ENCODE measurements around the gene ELF1.

DNA sequence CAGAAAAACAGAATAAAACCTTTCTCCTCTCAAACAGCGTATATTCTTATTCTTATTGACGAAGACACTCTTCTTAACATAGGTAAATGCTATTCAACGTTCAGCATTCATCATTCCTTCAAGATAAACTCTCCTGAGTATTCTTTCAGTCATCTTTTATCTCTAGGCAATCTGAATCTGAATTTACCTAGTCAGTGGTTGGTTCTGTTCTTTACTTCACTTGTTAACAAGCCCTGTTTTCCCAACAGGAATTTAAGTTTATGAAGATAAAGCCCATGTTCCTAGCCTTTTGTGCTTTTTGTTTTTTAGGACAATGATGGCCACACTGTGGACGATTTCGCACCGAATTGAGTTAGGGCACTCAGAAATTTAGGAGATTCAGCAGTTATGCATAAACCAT, 3.2 kb downstream of the ELF1 start:
- no peak for TF ChIP-seq CTCF (conservative IDR thresholded peaks at IDR 0.05; ENCODE audit: low read depth in 2 of 2)
- TF ChIP-seq EZH2 (IDR thresholded peaks at IDR 0.05; ENCODE audit: low read depth, unreplicated experiment), result no peak
- TF ChIP-seq, protein P1, sequence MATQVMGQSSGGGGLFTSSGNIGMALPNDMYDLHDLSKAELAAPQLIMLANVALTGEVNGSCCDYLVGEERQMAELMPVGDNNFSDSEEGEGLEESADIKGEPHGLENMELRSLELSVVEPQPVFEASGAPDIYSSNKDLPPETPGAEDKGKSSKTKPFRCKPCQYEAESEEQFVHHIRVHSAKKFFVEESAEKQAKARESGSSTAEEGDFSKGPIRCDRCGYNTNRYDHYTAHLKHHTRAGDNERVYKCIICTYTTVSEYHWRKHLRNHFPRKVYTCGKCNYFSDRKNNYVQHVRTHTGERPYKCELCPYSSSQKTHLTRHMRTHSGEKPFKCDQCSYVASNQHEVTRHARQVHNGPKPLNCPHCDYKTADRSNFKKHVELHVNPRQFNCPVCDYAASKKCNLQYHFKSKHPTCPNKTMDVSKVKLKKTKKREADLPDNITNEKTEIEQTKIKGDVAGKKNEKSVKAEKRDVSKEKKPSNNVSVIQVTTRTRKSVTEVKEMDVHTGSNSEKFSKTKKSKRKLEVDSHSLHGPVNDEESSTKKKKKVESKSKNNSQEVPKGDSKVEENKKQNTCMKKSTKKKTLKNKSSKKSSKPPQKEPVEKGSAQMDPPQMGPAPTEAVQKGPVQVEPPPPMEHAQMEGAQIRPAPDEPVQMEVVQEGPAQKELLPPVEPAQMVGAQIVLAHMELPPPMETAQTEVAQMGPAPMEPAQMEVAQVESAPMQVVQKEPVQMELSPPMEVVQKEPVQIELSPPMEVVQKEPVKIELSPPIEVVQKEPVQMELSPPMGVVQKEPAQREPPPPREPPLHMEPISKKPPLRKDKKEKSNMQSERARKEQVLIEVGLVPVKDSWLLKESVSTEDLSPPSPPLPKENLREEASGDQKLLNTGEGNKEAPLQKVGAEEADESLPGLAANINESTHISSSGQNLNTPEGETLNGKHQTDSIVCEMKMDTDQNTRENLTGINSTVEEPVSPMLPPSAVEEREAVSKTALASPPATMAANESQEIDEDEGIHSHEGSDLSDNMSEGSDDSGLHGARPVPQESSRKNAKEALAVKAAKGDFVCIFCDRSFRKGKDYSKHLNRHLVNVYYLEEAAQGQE (IDR thresholded peaks at IDR 0.05; ENCODE audit: unreplicated experiment), result no peak
- no peak for TF ChIP-seq POLR2AphosphoS5 (IDR thresholded peaks at IDR 0.05; ENCODE audit: low read depth)
- TF ChIP-seq, protein P2, sequence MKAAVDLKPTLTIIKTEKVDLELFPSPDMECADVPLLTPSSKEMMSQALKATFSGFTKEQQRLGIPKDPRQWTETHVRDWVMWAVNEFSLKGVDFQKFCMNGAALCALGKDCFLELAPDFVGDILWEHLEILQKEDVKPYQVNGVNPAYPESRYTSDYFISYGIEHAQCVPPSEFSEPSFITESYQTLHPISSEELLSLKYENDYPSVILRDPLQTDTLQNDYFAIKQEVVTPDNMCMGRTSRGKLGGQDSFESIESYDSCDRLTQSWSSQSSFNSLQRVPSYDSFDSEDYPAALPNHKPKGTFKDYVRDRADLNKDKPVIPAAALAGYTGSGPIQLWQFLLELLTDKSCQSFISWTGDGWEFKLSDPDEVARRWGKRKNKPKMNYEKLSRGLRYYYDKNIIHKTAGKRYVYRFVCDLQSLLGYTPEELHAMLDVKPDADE (IDR thresholded peaks at IDR 0.05), result no peak
- TF ChIP-seq ZNF462 (CRISPR knock-in tag; IDR thresholded peaks at IDR 0.05), result no peak
- TF ChIP-seq EZH2phosphoT487 (IDR thresholded peaks at IDR 0.05; ENCODE audit: unreplicated experiment), result no peak
- no peak for TF ChIP-seq ZNF114 (CRISPR knock-in tag; IDR thresholded peaks at IDR 0.05)
- TF ChIP-seq CREB1 (CRISPR knock-in tag; IDR thresholded peaks at IDR 0.05; ENCODE audit: low read depth), result no peak
